Vagina (tissue), 2 donors: ENCODE results near the gene GGTLC1. TPM values are rescaled to one million over a fixed set of nuclear protein-coding genes. Genes with fewer than 3 reads are reported as not detected.
"Not testable (repeated sequence)": the region's sequence is repeated elsewhere in the genome, so short reads cannot be mapped to it uniquely, and the experiment has no call there.

Experiments used
- DNase-seq, 2 donors: peaks; one replicate each; pipeline ENCODE4 v3.0.0-alpha.2; 2017; ENCODE audit errors: extremely low spot score in 2 of 2
- H3K27ac ChIP-seq: fragments of 200-600 bp; sonication (generic); one replicate; pipeline ENCODE4 v1.5.1; 2019
- H3K27me3 ChIP-seq: fragments of 200-600 bp; sonication (generic); one replicate; pipeline ENCODE4 v1.5.1; 2019
- H3K36me3 ChIP-seq, 2 donors: fragments of 200-600 bp; sonication (generic); one replicate each; pipeline ENCODE4 v1.5.1; 2017 to 2019
- H3K4me1 ChIP-seq: fragments of 200-600 bp; sonication (generic); one replicate; pipeline ENCODE4 v1.5.1; 2019
- H3K4me3 ChIP-seq, 2 donors: fragments of 200-600 bp; sonication (generic); 1 replicate in 1 of 2; 2 replicates in 1 of 2; pipeline ENCODE4 v1.5.1; 2016 to 2019
- H3K9me3 ChIP-seq: fragments of 200-600 bp; sonication (generic); one replicate; pipeline ENCODE4 v1.5.1; 2019
- POLR2A ChIP-seq, 2 donors: fragments of 450-650 bp; IDR thresholded peaks; one replicate each; pipeline ENCODE4 v1.6.1; 2017; ENCODE audit warnings: antibody characterized with exemption in 2 of 2, mild to moderate bottlenecking in 2 of 2, moderate library complexity in 2 of 2
- POLR2AphosphoS5 ChIP-seq, 2 donors: sonication (generic); formaldehyde crosslinking; IDR thresholded peaks; one replicate each; pipeline ENCODE4 v1.9.0; 2017; ENCODE audit warnings: antibody characterized with exemption in 2 of 2, mild to moderate bottlenecking in 2 of 2, low read depth in 1 of 2; ENCODE audit not compliant: insufficient read depth in 1 of 2
- intact Hi-C: fragments of 100-400 bp; cut with DNase I; formaldehyde crosslinking; loops from one replicate; pipeline ENCODE4 v1.15.1; 2023
- total RNA-seq: library from RNA; depleted of rRNA; stranded (reverse); fragments of >200 nt; gene quantifications from one replicate; pipeline ENCODE4 v1.2.3, GENCODE V29; 2016
- TF ChIP-seq, protein P1 (sequence below), 3 experiments: fragments of 450-650 bp in 2 of 3; fragments of 200-600 bp in 1 of 3; sonication (generic) in 1 of 3; IDR thresholded peaks; one replicate each; pipeline ENCODE4 v1.5.1; 2017 to 2019; ENCODE audit warnings: antibody characterized with exemption in 3 of 3, mild to moderate bottlenecking in 2 of 3, moderate library complexity in 2 of 3

Gene GGTLC1
- total RNA-seq, 1 donor from 2014 or later, result not detected

DNA sequence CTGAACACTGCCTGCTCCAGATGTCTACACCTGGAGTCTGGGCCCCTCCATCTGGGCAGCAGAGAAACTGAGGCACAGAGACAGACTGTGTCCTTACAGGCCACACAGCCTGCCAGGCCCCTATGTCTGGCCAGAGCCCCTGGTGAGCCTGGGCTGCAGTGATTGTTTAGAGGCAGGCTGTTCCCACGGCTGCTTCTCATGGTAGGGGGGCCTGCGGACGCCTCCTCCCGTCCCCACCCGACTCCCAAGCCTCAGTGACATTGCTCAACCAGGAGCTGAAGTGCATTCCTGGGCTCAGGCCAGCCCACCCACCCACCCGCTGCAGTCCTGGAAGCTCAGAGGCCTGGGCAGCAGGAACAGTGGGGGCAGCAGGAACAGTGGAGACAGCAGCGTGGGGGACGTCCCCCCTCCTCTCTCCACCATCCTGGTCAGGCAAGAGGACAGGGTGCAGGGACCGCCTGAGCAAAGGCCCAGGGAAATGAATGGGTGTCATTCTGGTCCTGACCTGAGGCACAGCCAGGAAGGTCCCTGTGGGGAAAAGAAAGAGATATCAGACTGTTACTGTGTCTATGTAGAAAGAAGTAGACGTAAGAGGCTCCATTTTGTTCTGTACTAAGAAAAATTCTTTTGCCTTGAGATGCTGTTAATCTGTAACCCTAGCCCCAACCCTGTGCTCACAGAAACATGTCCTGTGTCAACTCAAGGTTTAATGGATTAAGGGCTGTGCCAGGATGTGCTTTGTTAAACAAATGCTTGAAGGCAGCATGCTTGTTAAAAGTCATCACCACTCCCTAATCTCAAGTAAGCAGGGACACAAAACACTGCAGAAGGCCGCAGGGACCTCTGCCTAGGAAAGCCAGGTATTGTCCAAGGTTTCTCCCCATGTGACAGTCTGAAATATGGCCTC lies 6.2 kb downstream of the GGTLC1 start:
- DNase-seq, intact Hi-C loops: not testable (repeated sequence)

DNA sequence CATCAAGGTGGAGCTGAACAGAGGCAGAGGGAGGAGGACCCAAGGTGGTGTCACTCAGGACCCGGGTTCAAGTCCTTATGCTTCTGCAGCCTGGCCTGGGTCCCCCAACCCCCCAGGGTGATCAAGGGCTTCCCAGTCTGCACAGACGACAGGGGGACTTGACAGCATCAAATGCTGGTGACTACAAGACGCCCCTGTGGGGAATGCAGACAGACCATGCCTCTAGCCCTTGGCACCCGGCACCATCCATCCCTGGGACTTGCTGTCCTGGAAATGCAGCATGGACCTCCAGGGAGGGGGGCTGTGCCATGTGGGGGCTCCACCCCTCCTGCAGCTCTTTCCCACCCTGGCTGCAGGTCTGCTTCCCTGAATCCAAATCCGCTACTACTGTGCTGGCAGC lies 7.1 kb downstream of the GGTLC1 start:
- DNase-seq, H3K36me3 ChIP-seq, H3K4me1 ChIP-seq, H3K4me3 ChIP-seq, H3K9me3 ChIP-seq, intact Hi-C loops, H3K27me3 ChIP-seq, H3K27ac ChIP-seq: not testable (repeated sequence)

More for the DNA sequence above, 6.2 kb downstream of the GGTLC1 start:
- not testable (repeated sequence) for H3K4me1 ChIP-seq, H3K9me3 ChIP-seq, H3K4me3 ChIP-seq, H3K27ac ChIP-seq, H3K27me3 ChIP-seq, H3K36me3 ChIP-seq

DNA sequence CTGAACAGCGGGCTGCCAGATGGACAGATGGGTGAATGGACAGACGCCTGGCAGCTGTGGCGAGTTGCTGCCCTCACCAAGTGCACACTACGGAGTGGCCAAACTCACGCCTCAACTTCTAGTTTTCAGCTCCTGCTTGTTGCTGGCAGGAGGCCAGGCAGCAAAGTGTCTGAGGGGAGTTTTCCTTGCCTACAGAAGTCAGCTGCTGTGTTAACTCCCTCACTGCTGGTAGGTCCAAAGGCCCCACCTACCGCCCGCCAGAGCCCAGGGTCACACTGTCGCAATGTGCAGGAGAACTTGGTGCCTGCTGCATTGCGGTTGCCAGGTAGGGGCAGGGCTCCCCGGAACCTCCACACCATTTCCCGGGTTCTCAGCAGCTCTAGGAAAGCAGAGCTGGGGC lies 7.6 kb downstream of the GGTLC1 start:
- H3K36me3 ChIP-seq, H3K27me3 ChIP-seq, H3K27ac ChIP-seq, H3K4me1 ChIP-seq, intact Hi-C loops, H3K4me3 ChIP-seq, DNase-seq, H3K9me3 ChIP-seq: not testable (repeated sequence)

DNA sequence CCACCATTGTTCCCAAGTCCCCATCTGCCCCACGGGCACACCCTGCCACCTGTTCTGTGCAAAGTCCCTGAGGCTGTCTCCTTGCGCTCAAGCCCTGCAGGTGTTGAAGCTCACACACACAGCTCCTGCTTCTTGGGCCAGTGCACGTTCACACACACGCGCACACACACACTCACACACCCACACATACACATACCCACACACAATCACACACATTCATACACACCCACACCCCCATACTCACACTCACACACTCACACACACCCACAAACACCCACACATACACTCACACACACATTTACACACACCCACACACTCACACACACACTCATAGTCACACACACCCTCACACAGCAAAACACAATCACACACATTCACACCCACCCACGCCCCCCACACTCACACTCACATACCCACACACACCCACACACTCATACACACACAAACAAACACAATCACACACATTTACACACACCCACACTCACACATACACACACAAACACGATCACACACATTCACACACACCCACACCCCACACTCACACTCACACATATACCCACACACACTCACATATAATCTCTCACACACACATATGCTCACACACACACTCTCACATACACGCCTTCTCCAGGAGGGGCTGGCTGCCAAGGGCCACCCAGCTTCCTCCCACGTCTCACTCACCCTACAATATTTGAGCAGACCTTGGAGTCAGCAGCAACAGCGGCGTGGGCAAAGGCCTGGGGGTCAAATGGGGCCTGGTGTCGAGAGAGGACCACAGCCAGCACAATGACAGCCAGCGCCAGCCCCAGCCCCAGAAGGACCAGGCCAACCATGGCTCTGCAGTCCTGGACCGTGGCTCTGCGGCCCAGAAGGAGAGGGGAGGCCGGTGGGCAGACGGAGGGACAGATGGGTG lies 8.4 kb downstream of the GGTLC1 start:
- H3K27ac ChIP-seq, DNase-seq, H3K36me3 ChIP-seq, H3K4me1 ChIP-seq, intact Hi-C loops, H3K9me3 ChIP-seq, H3K27me3 ChIP-seq, H3K4me3 ChIP-seq: not testable (repeated sequence)

DNA sequence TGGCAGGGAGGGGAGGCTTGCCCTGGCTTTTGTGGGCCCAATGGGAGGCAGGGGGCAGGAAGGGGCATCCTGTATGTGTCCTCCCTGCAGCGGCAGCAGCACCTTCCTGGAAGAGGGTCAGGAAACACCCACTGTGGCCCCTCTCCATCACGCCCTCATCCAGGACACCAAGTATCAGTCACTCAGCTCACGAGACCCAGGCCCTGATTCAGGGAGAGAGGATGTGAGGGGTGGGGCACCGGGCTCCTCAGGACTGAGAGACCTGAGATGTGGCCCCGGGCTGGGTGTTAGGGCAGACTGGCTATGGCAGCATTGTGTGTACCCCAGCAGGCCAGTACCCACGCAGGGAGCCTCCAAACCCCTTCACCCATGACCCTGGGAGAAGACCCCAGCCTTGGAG lies 9.2 kb downstream of the GGTLC1 start:
- H3K27ac ChIP-seq, H3K4me1 ChIP-seq, H3K36me3 ChIP-seq, DNase-seq, intact Hi-C loops, H3K4me3 ChIP-seq, H3K9me3 ChIP-seq, H3K27me3 ChIP-seq: not testable (repeated sequence)

DNA sequence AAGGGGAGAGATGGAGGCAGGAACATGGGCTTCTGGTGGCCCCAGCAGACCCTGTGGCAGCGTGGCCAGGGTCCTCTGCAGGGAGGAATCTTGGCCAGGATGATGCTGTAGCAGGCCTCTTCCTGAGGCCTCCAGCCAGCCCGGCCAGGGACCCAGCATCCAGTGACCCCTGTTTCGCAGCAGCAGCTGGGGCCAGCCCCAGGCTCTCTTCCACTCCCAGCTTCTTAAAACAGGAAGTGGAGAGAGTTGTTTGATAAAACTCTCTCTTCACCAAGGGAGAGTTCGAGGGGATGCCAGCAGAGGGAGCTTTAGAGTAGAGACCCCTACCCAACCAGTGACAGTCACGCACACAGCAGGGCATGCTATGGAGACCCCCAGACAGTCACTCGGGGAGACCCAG lies 10.1 kb downstream of the GGTLC1 start:
- H3K27me3 ChIP-seq, H3K36me3 ChIP-seq, intact Hi-C loops, H3K27ac ChIP-seq, H3K4me3 ChIP-seq, H3K4me1 ChIP-seq, DNase-seq, H3K9me3 ChIP-seq: not testable (repeated sequence)

DNA sequence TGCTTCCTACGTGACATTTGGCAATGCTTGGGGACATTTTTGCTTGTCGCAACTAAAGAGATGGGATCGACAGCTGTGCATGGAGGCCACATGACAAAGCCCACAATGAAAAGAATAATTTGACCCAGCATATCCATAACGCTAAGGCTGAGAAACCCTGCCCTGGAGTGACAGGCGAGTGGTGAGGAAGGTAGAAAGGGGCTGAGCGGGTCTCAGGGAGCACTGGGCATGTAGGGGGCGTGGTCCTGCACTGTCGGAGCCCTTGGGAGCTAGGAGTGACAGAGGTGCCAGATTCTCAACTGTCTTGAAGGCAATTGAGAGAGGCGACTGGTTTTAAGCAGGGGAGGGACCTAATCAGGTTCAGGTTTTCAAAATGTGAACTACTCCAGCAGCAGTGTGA lies 13.6 kb downstream of the GGTLC1 start:
- Histone ChIP-seq H3K27ac (no peak overlapping the region), H3K9me3 (no peaks in the 10 kb centered on the region), H3K27me3 (no peaks in the 10 kb centered on the region), H3K36me3 (no peaks in the 10 kb centered on the region), H3K4me1 (no peaks in the 10 kb centered on the region), H3K4me3 (no peak overlapping the region)
- no peak for TF ChIP-seq POLR2AphosphoS5 (IDR thresholded peaks at IDR 0.05; ENCODE audit: insufficient read depth in 1 of 2, low read depth in 1 of 2)
- TF ChIP-seq, protein P1, sequence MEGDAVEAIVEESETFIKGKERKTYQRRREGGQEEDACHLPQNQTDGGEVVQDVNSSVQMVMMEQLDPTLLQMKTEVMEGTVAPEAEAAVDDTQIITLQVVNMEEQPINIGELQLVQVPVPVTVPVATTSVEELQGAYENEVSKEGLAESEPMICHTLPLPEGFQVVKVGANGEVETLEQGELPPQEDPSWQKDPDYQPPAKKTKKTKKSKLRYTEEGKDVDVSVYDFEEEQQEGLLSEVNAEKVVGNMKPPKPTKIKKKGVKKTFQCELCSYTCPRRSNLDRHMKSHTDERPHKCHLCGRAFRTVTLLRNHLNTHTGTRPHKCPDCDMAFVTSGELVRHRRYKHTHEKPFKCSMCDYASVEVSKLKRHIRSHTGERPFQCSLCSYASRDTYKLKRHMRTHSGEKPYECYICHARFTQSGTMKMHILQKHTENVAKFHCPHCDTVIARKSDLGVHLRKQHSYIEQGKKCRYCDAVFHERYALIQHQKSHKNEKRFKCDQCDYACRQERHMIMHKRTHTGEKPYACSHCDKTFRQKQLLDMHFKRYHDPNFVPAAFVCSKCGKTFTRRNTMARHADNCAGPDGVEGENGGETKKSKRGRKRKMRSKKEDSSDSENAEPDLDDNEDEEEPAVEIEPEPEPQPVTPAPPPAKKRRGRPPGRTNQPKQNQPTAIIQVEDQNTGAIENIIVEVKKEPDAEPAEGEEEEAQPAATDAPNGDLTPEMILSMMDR (IDR thresholded peaks at IDR 0.05), result no peak
- no peak for TF ChIP-seq POLR2A (IDR thresholded peaks at IDR 0.05)
- no peak for DNase-seq
- intact Hi-C loops, result no loop called here

DNA sequence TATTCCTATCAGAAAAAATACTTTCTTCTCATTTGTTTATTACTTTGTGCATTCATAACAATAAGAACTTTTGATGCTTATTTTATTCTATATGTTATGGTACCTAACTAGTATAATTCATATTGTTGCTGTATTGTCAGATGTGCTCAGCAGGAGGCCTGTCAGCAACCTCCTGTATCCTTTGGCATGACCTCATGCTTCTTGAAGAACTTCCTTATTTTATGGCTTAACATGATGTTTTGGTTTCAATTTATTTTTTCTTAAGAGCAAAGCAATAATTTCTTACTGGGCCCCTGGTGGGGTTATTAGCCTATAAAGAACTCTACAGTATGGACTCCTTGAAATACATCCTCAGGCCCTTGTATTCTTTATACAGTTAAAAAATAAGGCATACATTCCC lies 17.3 kb downstream of the GGTLC1 start:
- Histone ChIP-seq H3K4me3 (no peak overlapping the region), H3K27ac (no peak overlapping the region), H3K4me1 (no peaks in the 10 kb centered on the region), H3K36me3 (no peaks in the 10 kb centered on the region), H3K27me3 (no peaks in the 10 kb centered on the region), H3K9me3 (no peaks in the 10 kb centered on the region)
- DNase-seq, result no peak
- TF ChIP-seq, protein P1 (IDR thresholded peaks at IDR 0.05), result no peak
- no peak for TF ChIP-seq POLR2A (IDR thresholded peaks at IDR 0.05)
- no peak for TF ChIP-seq POLR2AphosphoS5 (IDR thresholded peaks at IDR 0.05; ENCODE audit: insufficient read depth in 1 of 2, low read depth in 1 of 2)
- intact Hi-C loops, result no loop called here
